Activated CD4-positive, alpha-beta memory T cell treated with anti-CD3 and anti-CD28 coated beads, Interleukin-2, amount 10 ng/mL, durations not matched to agents 7 days and 5 days (primary cell): ENCODE data around the gene MIB1. TPM values are rescaled to one million over a fixed set of nuclear protein-coding genes. Genes with fewer than 3 reads are reported as not detected.
"Not testable (repeated sequence)": the region's sequence is repeated elsewhere in the genome, so short reads cannot be mapped to it uniquely, and the experiment has no call there.

Experiments used
- CTCF ChIA-PET: fragments of 350-600 bp; sonication (Branson Sonifier 250); formaldehyde crosslinking; loops from one replicate; lab custom pipeline; 2021; ENCODE audit warnings: antibody characterized with exemption, inconsistent platforms; lab: Charles Lee
- POLR2A ChIA-PET: fragments of 350-600 bp; sonication (Branson Sonifier 250); formaldehyde crosslinking; loops from one replicate; lab custom pipeline; 2021; ENCODE audit warnings: antibody characterized with exemption; lab: Charles Lee
- DNase-seq: peaks from one replicate; pipeline ENCODE4 v3.0.0-alpha.2; 2020
- H3K27ac Mint-ChIP-seq: one replicate; pipeline ENCODE4 v1.8.0; 2021; ENCODE audit warnings: mild to moderate bottlenecking, mixed read lengths
- H3K27me3 Mint-ChIP-seq: one replicate; pipeline ENCODE4 v1.8.0; 2021; ENCODE audit warnings: mixed read lengths
- H3K36me3 Mint-ChIP-seq: one replicate; pipeline ENCODE4 v1.8.0; 2021; ENCODE audit warnings: low read depth, mixed read lengths
- H3K4me1 Mint-ChIP-seq: one replicate; pipeline ENCODE4 v1.8.0; 2021; ENCODE audit warnings: mixed read lengths
- H3K4me3 Mint-ChIP-seq: one replicate; pipeline ENCODE4 v1.8.0; 2021; ENCODE audit warnings: mild to moderate bottlenecking, mixed read lengths
- H3K9me3 Mint-ChIP-seq: one replicate; pipeline ENCODE4 v1.8.0; 2021; ENCODE audit warnings: mixed read lengths
- total RNA-seq, 2 experiments: library from RNA; stranded (reverse); gene quantifications; one replicate each; pipeline ENCODE4 v1.2.3, GENCODE V29; 2021

MIB1 gene
- 10 to 100 TPM; 57.8 to 58.3 TPM for total RNA-seq

GRCh38 chr18:21740538-21741311 lies at the start of gene MIB1:
Gene MIB1 (plus strand): TSS chr18:21740792. CDS start chr18:21741584, 792 bp downstream.
- H3K4me1 Mint-ChIP-seq = peaks cover 54% of the 10 kb centered on the region
- CTCF ChIA-PET = interaction anchor here (0.8 to 2.2 kb wide), 6 partner anchors 11 to 140 kb away, joined by 3 to 10 read pairs (median 4); partner anchors contain the start of genes ABHD3, ESCO1 and SNRPD1
- H3K27me3 Mint-ChIP-seq = peaks cover 5% of the 10 kb centered on the region
- peak; percentile 98 for DNase-seq
- peaks cover 34% of the 10 kb centered on the region for H3K36me3 Mint-ChIP-seq
- peak within 1 kb of the TSS; percentile 93 for H3K27ac Mint-ChIP-seq
- peaks cover 13% of the 10 kb centered on the region for H3K9me3 Mint-ChIP-seq
- POLR2A ChIA-PET = interaction anchor here (0.6 to 8.2 kb wide), 18 partner anchors 10 to 141 kb away, joined by 3 to 113 read pairs (median 4); partner anchors contain the start of genes ABHD3, ESCO1 and SNRPD1
- H3K4me3 Mint-ChIP-seq = peak within 1 kb of the TSS; percentile 92

DNA sequence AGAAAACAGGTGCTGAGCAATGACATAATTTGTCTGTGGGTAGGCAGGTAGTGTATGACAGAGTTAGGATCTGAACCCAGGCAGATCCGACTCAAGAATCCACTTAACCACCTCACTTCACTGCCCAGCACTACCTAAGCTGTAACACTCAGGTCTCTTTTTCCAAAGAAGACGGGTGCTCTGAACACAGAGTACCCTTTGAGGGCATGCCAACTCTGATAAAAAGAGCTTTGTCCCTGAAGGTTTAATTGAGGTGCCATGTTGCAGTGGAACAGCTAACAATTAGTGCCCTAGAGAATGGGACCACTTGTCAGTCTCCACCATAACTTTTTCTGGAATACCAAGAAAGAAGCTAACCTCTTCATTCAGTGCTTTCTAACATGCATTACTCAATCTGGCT lies 47.3 kb upstream of the MIB1 start:
- Mint-ChIP-seq H3K9me3 (peaks cover 5% of the 10 kb centered on the region), H3K4me1 (peaks cover 11% of the 10 kb centered on the region), H3K4me3 (no peak overlapping the region), H3K27ac (no peak overlapping the region), H3K36me3 (peaks cover 80% of the 10 kb centered on the region), H3K27me3 (no peaks in the 10 kb centered on the region)
- CTCF ChIA-PET = interaction anchor here (2.4 kb wide), 1 partner anchor 11 kb away, joined by 7 read pairs; the partner anchor contains the start of gene ABHD3
- POLR2A ChIA-PET = interaction anchor here (1.3 to 5.6 kb wide), 5 partner anchors 8 to 97 kb away, joined by 3 to 26 read pairs (median 3); partner anchors contain the start of genes ABHD3, ESCO1 and MIB1
- DNase-seq = no peak

DNA sequence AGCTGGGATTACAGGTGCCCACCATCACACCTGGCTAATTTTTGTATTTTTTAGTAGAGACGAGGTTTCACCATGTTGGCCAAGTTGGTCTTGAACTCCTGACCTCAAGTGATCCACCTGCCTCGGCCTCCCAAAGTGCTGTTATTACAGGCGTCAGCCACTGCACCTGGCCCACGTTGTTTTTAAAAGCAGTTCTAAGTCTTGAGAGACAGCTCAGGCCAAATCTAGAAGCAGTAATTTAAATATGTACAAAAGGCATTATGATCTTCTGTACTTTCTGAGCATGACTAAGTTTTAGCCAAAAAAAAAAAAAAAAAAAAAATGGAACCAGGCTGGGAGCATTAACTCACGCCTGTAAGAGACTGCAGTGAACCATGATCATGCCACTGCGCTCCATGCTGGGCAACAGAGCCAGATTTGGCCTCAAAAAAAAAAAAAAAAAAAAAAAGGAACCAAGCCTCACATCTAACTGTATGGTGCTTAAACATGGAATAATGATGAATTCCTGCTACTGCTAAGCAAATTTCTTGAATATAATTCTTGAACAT lies 40.0 kb upstream of the MIB1 start:
- Mint-ChIP-seq H3K4me1 (peaks cover 33% of the 10 kb centered on the region), H3K4me3 (no peak overlapping the region), H3K9me3 (no peaks in the 10 kb centered on the region), H3K36me3 (peaks cover 59% of the 10 kb centered on the region), H3K27ac (no peak overlapping the region), H3K27me3 (no peaks in the 10 kb centered on the region)
- POLR2A ChIA-PET = interaction anchor here (1.2 to 5.5 kb wide), 4 partner anchors 22 to 100 kb away, joined by 4 to 113 read pairs (median 6); partner anchors contain the start of genes ESCO1, MIB1 and SNRPD1
- DNase-seq = no peak
- CTCF ChIA-PET = interaction anchor here (0.7 to 1.2 kb wide), 2 partner anchors 40 to 107 kb away, joined by 3 to 4 read pairs; partner anchors contain the start of gene MIB1

- ChIA-PET CTCF (interaction anchor here (0.9 to 1.2 kb wide), 2 partner anchors 39 to 101 kb away, joined by 3 to 4 read pairs; partner anchors contain the start of genes ESCO1 and MIB1), POLR2A (interaction anchor here (0.8 to 5.5 kb wide), 6 partner anchors 11 to 101 kb away, joined by 3 to 113 read pairs (median 4); partner anchors contain the start of genes ESCO1, MIB1 and SNRPD1)
- Mint-ChIP-seq H3K27ac (peak overlapping the region; percentile 19), H3K4me1 (peaks cover 37% of the 10 kb centered on the region), H3K27me3 (no peaks in the 10 kb centered on the region), H3K4me3 (no peak overlapping the region), H3K36me3 (peaks cover 54% of the 10 kb centered on the region), H3K9me3 (no peaks in the 10 kb centered on the region)
- DNase-seq = no peak
These were observed 39.0 kb upstream of the MIB1 start for GRCh38 chr18:21701621-21702020.

DNA sequence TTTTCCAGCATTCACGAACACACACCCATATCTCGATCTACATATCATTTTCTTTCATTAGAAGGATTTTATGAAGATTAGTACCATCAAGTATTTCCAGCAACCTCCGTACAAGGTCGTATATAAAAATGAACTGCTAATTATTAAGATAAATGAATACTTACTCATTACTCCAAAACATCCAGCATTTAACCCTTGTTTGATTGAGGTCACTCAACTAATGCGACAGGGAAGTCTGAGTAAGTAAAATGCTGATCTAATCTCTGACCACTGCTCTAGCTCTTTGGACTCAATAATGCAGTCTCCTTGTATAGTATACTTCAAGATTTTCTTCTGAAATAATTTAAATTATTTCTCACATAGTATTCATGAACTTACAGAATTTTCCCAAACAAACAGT lies 38.0 kb upstream of the MIB1 start:
- Mint-ChIP-seq H3K4me1 (peaks cover 44% of the 10 kb centered on the region), H3K9me3 (no peaks in the 10 kb centered on the region), H3K36me3 (peaks cover 54% of the 10 kb centered on the region), H3K27ac (peak overlapping the region; percentile 96), H3K27me3 (no peaks in the 10 kb centered on the region), H3K4me3 (peak overlapping the region; percentile 98)
- DNase-seq = no peak
- CTCF ChIA-PET = interaction anchor here (1.2 kb wide), 1 partner anchor 102 kb away, joined by 5 read pairs; the partner anchor contains the start of gene ESCO1
- POLR2A ChIA-PET = interaction anchor here (0.7 to 5.5 kb wide), 6 partner anchors 10 to 90 kb away, joined by 3 to 113 read pairs (median 24); partner anchors contain the start of gene MIB1

DNA sequence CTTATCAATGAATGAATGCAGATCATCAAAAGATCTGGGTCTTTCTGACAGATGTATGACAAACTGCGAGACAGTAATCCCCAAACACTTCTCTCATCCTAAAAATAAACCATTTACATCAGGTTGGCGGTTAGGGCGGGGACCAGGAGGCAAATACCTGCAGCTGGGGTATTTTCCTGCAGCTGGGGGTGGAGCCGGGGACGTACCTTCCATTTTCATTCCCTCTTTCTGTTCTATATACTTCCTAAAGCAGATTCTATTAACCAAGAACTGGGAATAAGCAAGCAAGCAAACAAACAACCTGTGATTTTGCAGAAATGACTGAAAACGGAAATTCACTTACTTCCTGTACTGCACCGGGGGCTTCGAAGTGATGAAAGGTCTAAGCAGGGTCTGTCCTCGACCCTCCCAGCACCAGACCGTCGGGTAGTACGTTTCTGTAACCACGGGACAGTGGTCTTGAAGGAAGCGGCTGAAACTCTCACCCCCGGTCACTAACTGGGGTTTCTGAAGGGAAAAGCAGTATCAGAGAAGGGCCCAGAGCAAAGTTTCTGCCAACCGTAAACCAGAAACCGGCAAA lies 37.3 kb upstream of the MIB1 start:
- Mint-ChIP-seq H3K27me3 (no peaks in the 10 kb centered on the region), H3K4me3 (peak overlapping the region; percentile 98), H3K27ac (peak overlapping the region; percentile 96), H3K36me3 (peaks cover 51% of the 10 kb centered on the region), H3K4me1 (peaks cover 47% of the 10 kb centered on the region), H3K9me3 (no peaks in the 10 kb centered on the region)
- peak; percentile 41 for DNase-seq
- ChIA-PET CTCF (interaction anchor here (1.0 to 2.1 kb wide), 4 partner anchors 21 to 103 kb away, joined by 3 to 10 read pairs (median 4); partner anchors contain the start of genes ESCO1 and SNRPD1), POLR2A (interaction anchor here (0.7 to 5.5 kb wide), 12 partner anchors 11 to 149 kb away, joined by 3 to 113 read pairs (median 12); partner anchors contain the start of genes ESCO1, MIB1 and SNRPD1)

DNA sequence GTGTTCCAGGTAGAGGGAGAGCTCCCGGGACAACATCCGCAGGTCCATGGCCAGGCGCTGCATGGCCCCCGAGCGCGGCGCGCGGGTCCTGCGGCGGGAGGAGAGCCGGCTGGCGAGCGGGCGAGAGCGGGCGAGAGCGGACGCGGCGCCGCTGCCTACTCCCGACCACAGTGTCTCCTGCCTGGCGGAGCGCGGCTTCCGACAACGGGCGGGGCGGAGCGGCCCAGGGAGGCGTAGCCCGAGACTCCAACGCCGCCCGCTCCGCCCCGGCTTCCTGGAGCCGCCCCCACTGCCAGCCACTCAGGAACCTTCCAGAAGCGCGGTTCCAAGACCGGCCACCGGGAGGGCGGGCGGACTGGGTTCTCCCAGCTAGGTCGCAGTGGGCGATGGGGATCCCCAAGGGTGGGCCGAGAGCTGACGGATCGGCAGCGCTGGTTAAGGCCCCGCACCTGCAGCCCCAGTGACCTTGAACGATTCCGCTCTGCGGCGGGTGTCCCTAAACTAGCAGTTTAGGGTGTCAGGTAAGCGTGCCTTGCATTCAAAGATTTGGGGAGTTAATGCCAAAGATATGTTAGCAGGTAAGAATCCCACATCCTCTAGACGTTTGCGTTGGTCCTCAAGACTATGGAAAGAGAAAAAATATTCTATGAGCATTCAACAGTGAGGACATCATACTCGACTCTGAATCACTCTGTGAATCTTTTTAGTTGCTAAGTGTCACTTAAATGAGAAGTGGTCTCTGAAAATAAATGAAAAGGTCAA lies 35.8 kb upstream of the MIB1 start, which contains the start of gene ABHD3:
TSS of gene ABHD3 (minus strand) at position 172 of the 762 bp plus-strand sequence. CDS start at position 63, 109 bp downstream.
- POLR2A ChIA-PET = interaction anchor here (0.6 to 5.5 kb wide), 17 partner anchors 13 to 107 kb away, joined by 3 to 113 read pairs (median 7); partner anchors contain the start of genes ESCO1, MIB1 and SNRPD1
- peak within 1 kb of the TSS; percentile 96 for H3K27ac Mint-ChIP-seq
- H3K4me3 Mint-ChIP-seq = peak within 1 kb of the TSS; percentile 98

DNA sequence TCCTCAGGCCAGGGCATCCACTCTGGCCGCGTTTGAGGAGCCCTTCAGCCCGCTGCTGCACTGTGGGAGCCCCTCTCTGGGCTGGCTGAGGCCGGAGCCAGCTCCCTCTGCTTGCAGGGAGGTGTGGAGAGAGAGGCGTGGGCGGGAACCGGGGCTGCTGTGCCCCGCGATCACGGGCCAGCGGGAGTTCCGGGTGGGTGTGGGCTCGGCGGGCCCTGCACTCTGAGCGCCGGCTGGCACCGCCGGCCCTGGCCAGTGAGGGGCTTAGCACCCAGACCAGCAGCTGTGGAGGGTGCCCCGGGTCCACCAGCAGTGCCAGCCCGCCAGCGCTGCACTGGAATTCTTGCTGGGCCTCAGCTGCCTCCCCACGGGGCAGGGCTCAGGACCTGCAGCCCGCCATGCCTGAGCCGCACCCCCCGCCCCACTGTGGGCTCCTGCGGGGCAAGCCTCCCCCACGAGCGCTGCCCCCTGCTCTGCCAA lies 34.2 kb upstream of the MIB1 start:
- H3K4me1 Mint-ChIP-seq = peaks cover 42% of the 10 kb centered on the region
- CTCF ChIA-PET = no interaction called here
- H3K36me3 Mint-ChIP-seq = peaks cover 32% of the 10 kb centered on the region
- no peaks in the 10 kb centered on the region for H3K9me3 Mint-ChIP-seq
- no peak for DNase-seq
- H3K27ac Mint-ChIP-seq = no peak overlapping the region
- H3K27me3 Mint-ChIP-seq = no peaks in the 10 kb centered on the region
- H3K4me3 Mint-ChIP-seq = no peak overlapping the region
- POLR2A ChIA-PET = interaction anchor here (1.7 kb wide), 1 partner anchor 107 kb away, joined by 4 read pairs; the partner anchor contains the start of gene ESCO1

More for the DNA sequence above, 35.8 kb upstream of the MIB1 start, which contains the start of gene ABHD3:
- CTCF ChIA-PET = interaction anchor here (0.9 to 2.1 kb wide), 8 partner anchors 9 to 104 kb away, joined by 3 to 10 read pairs (median 6); partner anchors contain the start of genes ESCO1, MIB1 and SNRPD1
- DNase-seq = peak; percentile 94
- no peaks in the 10 kb centered on the region for H3K9me3 Mint-ChIP-seq
- H3K4me1 Mint-ChIP-seq = peaks cover 45% of the 10 kb centered on the region
- H3K27me3 Mint-ChIP-seq = no peaks in the 10 kb centered on the region
- peaks cover 39% of the 10 kb centered on the region for H3K36me3 Mint-ChIP-seq

GRCh38 chr18:21707130-21707529 lies 33.5 kb upstream of the MIB1 start:
- Mint-ChIP-seq H3K4me1 (peaks cover 37% of the 10 kb centered on the region), H3K36me3 (peaks cover 26% of the 10 kb centered on the region)
- POLR2A ChIA-PET = interaction anchor here (1.5 to 1.7 kb wide), 2 partner anchors 34 to 107 kb away, joined by 4 read pairs; partner anchors contain the start of gene ESCO1
- H3K27ac Mint-ChIP-seq, H3K4me3 Mint-ChIP-seq, H3K27me3 Mint-ChIP-seq, H3K9me3 Mint-ChIP-seq, DNase-seq: not testable (repeated sequence)
- CTCF ChIA-PET = interaction anchor here (1.3 kb wide), 1 partner anchor 33 kb away, joined by 3 read pairs; the partner anchor contains the start of gene MIB1

GRCh38 chr18:21714474-21714873 lies 26.1 kb upstream of the MIB1 start:
- POLR2A ChIA-PET = no interaction called here
- no peak for DNase-seq
- Mint-ChIP-seq H3K36me3 (peaks cover 8% of the 10 kb centered on the region), H3K4me1 (peaks cover 8% of the 10 kb centered on the region), H3K27me3 (peaks cover 6% of the 10 kb centered on the region), H3K9me3 (no peaks in the 10 kb centered on the region), H3K4me3 (no peak overlapping the region), H3K27ac (no peak overlapping the region)
- CTCF ChIA-PET = interaction anchor here (0.7 kb wide), 1 partner anchor 10 kb away, joined by 3 read pairs; the partner anchor contains the start of gene ABHD3

DNA sequence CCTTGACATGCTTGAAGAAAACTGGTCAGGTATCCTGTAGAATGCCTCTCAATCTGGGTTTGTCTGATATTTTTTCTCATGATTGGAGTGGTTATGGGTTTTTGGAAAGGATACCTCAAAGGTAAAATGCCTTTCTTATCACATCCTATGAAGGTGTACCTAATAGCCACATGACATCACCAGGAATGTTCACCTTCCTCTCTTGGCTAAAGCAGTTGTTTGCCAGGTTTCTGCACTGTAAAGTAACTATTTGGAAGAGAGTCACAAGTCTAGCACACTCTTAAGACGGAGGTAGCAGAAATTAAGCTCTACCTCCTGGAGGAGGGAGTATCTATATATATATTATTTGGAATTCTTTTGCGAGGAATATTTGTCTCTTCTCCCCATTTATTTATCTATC lies 17.9 kb upstream of the MIB1 start:
- POLR2A ChIA-PET = no interaction called here
- Mint-ChIP-seq H3K27me3 (no peaks in the 10 kb centered on the region), H3K36me3 (no peaks in the 10 kb centered on the region), H3K4me1 (peaks cover 3% of the 10 kb centered on the region), H3K9me3 (no peaks in the 10 kb centered on the region), H3K4me3 (no peak overlapping the region), H3K27ac (no peak overlapping the region)
- DNase-seq = no peak
- CTCF ChIA-PET = interaction anchor here (0.7 kb wide), 1 partner anchor 9 kb away, joined by 3 read pairs; no protein-coding TSS in a partner anchor
